ENCODE results near the gene KLF7.

KLF7 gene

GRCh38 chr2:207167099-207167923 lies 1.6 kb upstream of the KLF7 start:
- intact Hi-C loops (cut with DNase I; ENCODE audit: low total_unique reads) = loop anchor here (5.0 kb wide), 2 partner anchors 35 to 125 kb away; no protein-coding TSS in a partner anchor
- DNase-seq = peak in 1 of 2 donors; percentile 43
- H3K4me3 ChIP-seq = peak overlapping the region; percentile 90 to 98
- no peaks in the 10 kb centered on the region for H3K27me3 ChIP-seq
- H3K27ac ChIP-seq = peak overlapping the region; percentile 100
- no peaks in the 10 kb centered on the region for H3K9me3 ChIP-seq
- no peaks in the 10 kb centered on the region for H3K36me3 ChIP-seq
- peaks cover 0 to 20% (median 6%) of the 10 kb centered on the region in 4 donors for H3K4me1 ChIP-seq
- TF ChIP-seq CTCF (IDR thresholded peaks at IDR 0.05) = no peak

GRCh38 chr2:207166349-207167098 lies 776 bp upstream of the KLF7 start:
- intact Hi-C loops (cut with DNase I; ENCODE audit: low total_unique reads) = loop anchor here (5.0 kb wide), 2 partner anchors 34 to 124 kb away; no protein-coding TSS in a partner anchor
- TF ChIP-seq CTCF (IDR thresholded peaks at IDR 0.05) = peak; percentile 37 to 61

GRCh38 chr2:207166039-207166348 lies 246 bp upstream of the KLF7 start:
- H3K4me1 ChIP-seq = peaks cover 0 to 33% (median 17%) of the 10 kb centered on the region in 4 donors
- no peaks in the 10 kb centered on the region for H3K9me3 ChIP-seq
- H3K4me3 ChIP-seq = peak overlapping the region; percentile 90 to 98
- H3K27ac ChIP-seq = peak overlapping the region; percentile 100
- TF ChIP-seq CTCF (IDR thresholded peaks at IDR 0.05) = no peak
- H3K27me3 ChIP-seq = no peaks in the 10 kb centered on the region
- no peaks in the 10 kb centered on the region for H3K36me3 ChIP-seq
- intact Hi-C loops (cut with DNase I; ENCODE audit: low total_unique reads) = loop anchor here (5.0 kb wide), 2 partner anchors 34 to 124 kb away; no protein-coding TSS in a partner anchor
- peak; percentile 99 to 100 for DNase-seq

More at GRCh38 chr2:207166349-207167098, 776 bp upstream of the KLF7 start:
- no peaks in the 10 kb centered on the region for H3K27me3 ChIP-seq
- no peaks in the 10 kb centered on the region for H3K9me3 ChIP-seq
- peak overlapping the region; percentile 100 for H3K27ac ChIP-seq
- peak overlapping the region; percentile 90 to 98 for H3K4me3 ChIP-seq
- H3K4me1 ChIP-seq = peaks cover 0 to 28% (median 12%) of the 10 kb centered on the region in 4 donors
- H3K36me3 ChIP-seq = no peaks in the 10 kb centered on the region
- peak; percentile 62 to 90 for DNase-seq

GRCh38 chr2:207164006-207164831 lies 1.5 kb downstream of the KLF7 start:
- peaks cover 0 to 50% (median 30%) of the 10 kb centered on the region in 4 donors for H3K4me1 ChIP-seq
- peak; percentile 79 to 85 for DNase-seq
- intact Hi-C loops (cut with DNase I; ENCODE audit: low total_unique reads) = no loop called here

More at GRCh38 chr2:207164006-207164831, 1.5 kb downstream of the KLF7 start:
- TF ChIP-seq CTCF (IDR thresholded peaks at IDR 0.05) = no peak
- Histone ChIP-seq H3K27me3 (no peaks in the 10 kb centered on the region), H3K4me3 (peak overlapping the region; percentile 90 to 98), H3K27ac (peak overlapping the region; percentile 100), H3K9me3 (no peaks in the 10 kb centered on the region), H3K36me3 (no peaks in the 10 kb centered on the region)
